H9 (cell line): ENCODE measurements around the gene ANKRD11. TPM values are rescaled to one million over a fixed set of nuclear protein-coding genes. Genes with fewer than 3 reads are reported as not detected.

Source experiments
- DNase-seq: peaks from one replicate; pipeline ENCODE4 v3.0.0-alpha.2; 2017
- H2AFZ ChIP-seq: one replicate; pipeline ENCODE4 v1.6.1; 2013; ENCODE audit warnings: mild to moderate bottlenecking, low read length, control low read depth, moderate library complexity
- H2AK5ac ChIP-seq: 2 replicates; pipeline ENCODE4 v1.6.1; 2013; ENCODE audit warnings: low read length, control low read depth, mixed read lengths; ENCODE audit not compliant: insufficient read length
- H2BK120ac ChIP-seq: one replicate; pipeline ENCODE4 v1.6.1; 2013; ENCODE audit warnings: low read depth, mild to moderate bottlenecking, low read length, control low read depth, inconsistent platforms; ENCODE audit not compliant: poor library complexity, severe bottlenecking
- H2BK12ac ChIP-seq: 2 replicates; pipeline ENCODE4 v1.6.1; 2013; ENCODE audit warnings: low read length, control low read depth, mixed read lengths, low read depth; ENCODE audit not compliant: insufficient read length
- H2BK15ac ChIP-seq: 2 replicates; pipeline ENCODE4 v1.6.1; 2013; ENCODE audit warnings: low read depth, low read length, control low read depth
- H2BK20ac ChIP-seq: one replicate; pipeline ENCODE4 v1.6.1; 2013; ENCODE audit warnings: low read depth, mild to moderate bottlenecking, low read length, control low read depth, inconsistent platforms; ENCODE audit not compliant: poor library complexity, severe bottlenecking
- H2BK5ac ChIP-seq: 2 replicates; pipeline ENCODE4 v1.6.1; 2013; ENCODE audit warnings: low read length, control low read depth, mixed read lengths; ENCODE audit not compliant: insufficient read length
- H3K14ac ChIP-seq: 2 replicates; pipeline ENCODE4 v1.6.1; 2013; ENCODE audit warnings: low read length, control low read depth; ENCODE audit not compliant: insufficient read depth
- H3K18ac ChIP-seq: 2 replicates; pipeline ENCODE4 v1.6.1; 2013; ENCODE audit warnings: low read depth, mild to moderate bottlenecking, mixed read lengths, low read length, control low read depth; ENCODE audit not compliant: insufficient read length
- H3K23ac ChIP-seq: 2 replicates; pipeline ENCODE4 v1.6.1; 2013; ENCODE audit warnings: low read length, control low read depth, mixed read lengths, low read depth; ENCODE audit not compliant: insufficient read length
- H3K23me2 ChIP-seq: 2 replicates; pipeline ENCODE4 v1.6.1; 2013; ENCODE audit warnings: low read depth, mild to moderate bottlenecking, mixed read lengths, low read length, control low read depth; ENCODE audit not compliant: insufficient read length, poor library complexity, severe bottlenecking
- H3K27ac ChIP-seq: 2 replicates; pipeline ENCODE4 v1.5.1; 2013; ENCODE audit warnings: low read length, control low read depth, mixed read lengths, low read depth; ENCODE audit not compliant: insufficient read length
- H3K27me3 ChIP-seq: 2 replicates; pipeline ENCODE4 v1.6.1; 2013; ENCODE audit warnings: low read length, control low read depth, inconsistent platforms; ENCODE audit not compliant: insufficient read depth
- H3K4ac ChIP-seq: 2 replicates; pipeline ENCODE4 v1.6.1; 2013; ENCODE audit warnings: low read depth, mild to moderate bottlenecking, control low read depth, inconsistent platforms, low read length, moderate library complexity
- H3K4me1 ChIP-seq: 2 replicates; pipeline ENCODE4 v1.6.1; 2013; ENCODE audit warnings: low read length, control low read depth, inconsistent platforms; ENCODE audit not compliant: insufficient read depth
- H3K4me2 ChIP-seq: 2 replicates; pipeline ENCODE4 v1.6.1; 2013; ENCODE audit warnings: low read length, control low read depth, mixed read lengths; ENCODE audit not compliant: insufficient read length, insufficient read depth
- H3K56ac ChIP-seq: 2 replicates; pipeline ENCODE4 v1.6.1; 2013; ENCODE audit warnings: low read depth, mild to moderate bottlenecking, mixed read lengths, low read length, control low read depth; ENCODE audit not compliant: insufficient read length
- H3K79me1 ChIP-seq: 2 replicates; pipeline ENCODE4 v1.6.1; 2013; ENCODE audit warnings: low read depth, mild to moderate bottlenecking, moderate library complexity, low read length, control low read depth, inconsistent platforms; ENCODE audit not compliant: insufficient read depth, poor library complexity, severe bottlenecking
- H3K79me2 ChIP-seq: 2 replicates; pipeline ENCODE4 v1.6.1; 2013; ENCODE audit warnings: low read length, control low read depth, inconsistent platforms; ENCODE audit not compliant: insufficient read depth
- H3K9ac ChIP-seq: 2 replicates; pipeline ENCODE4 v1.6.1; 2013; ENCODE audit warnings: low read length, control low read depth, mixed read lengths; ENCODE audit not compliant: insufficient read length; ENCODE audit errors: extremely low read depth
- H3K9me3 ChIP-seq: one replicate; pipeline ENCODE4 v1.6.1; 2013; ENCODE audit warnings: low read depth, low read length, inconsistent platforms; ENCODE audit not compliant: control insufficient read depth
- H3T11ph ChIP-seq: one replicate; pipeline ENCODE4 v1.6.1; 2013; ENCODE audit warnings: mild to moderate bottlenecking, low read length, control low read depth, inconsistent platforms
- H4K20me1 ChIP-seq: one replicate; pipeline ENCODE4 v1.6.1; 2013; ENCODE audit not compliant: control insufficient read depth, insufficient read length, insufficient read depth
- H4K5ac ChIP-seq: 2 replicates; pipeline ENCODE4 v1.6.1; 2013; ENCODE audit warnings: low read depth, mild to moderate bottlenecking, mixed read lengths, low read length, control low read depth; ENCODE audit not compliant: insufficient read length
- H4K8ac ChIP-seq: replicated peaks from 2 replicates; pipeline ENCODE4 v1.6.1; 2013; ENCODE audit warnings: low read length, control low read depth, mixed read lengths, low read depth; ENCODE audit not compliant: insufficient read length
- H4K91ac ChIP-seq: 2 replicates; pipeline ENCODE4 v1.6.1; 2013; ENCODE audit warnings: low read depth, mild to moderate bottlenecking, moderate library complexity, mixed read lengths, low read length, control low read depth; ENCODE audit not compliant: insufficient read length
- H3K27ac Mint-ChIP-seq, 3 experiments: 2 replicates in 2 of 3; 3 replicates in 1 of 3; pipeline ENCODE4 v1.8.0; 2020 to 2021; ENCODE audit warnings: mixed read lengths in 3 of 3, mild to moderate bottlenecking in 1 of 3, moderate library complexity in 1 of 3
- H3K27me3 Mint-ChIP-seq: 2 replicates; pipeline ENCODE4 v1.8.0; 2021; ENCODE audit warnings: low read depth, mild to moderate bottlenecking, moderate library complexity, mixed read lengths
- H3K36me3 Mint-ChIP-seq, 3 experiments: 2 replicates in 2 of 3; 3 replicates in 1 of 3; pipeline ENCODE4 v1.8.0; 2020 to 2021; ENCODE audit warnings: low read depth in 3 of 3, mixed read lengths in 3 of 3; ENCODE audit not compliant: insufficient read depth in 1 of 3
- H3K4me1 Mint-ChIP-seq, 2 experiments: 2 replicates each; pipeline ENCODE4 v1.8.0; 2020; ENCODE audit warnings: mixed read lengths in 2 of 2
- H3K4me3 Mint-ChIP-seq, 2 experiments: 2 replicates in 1 of 2; 3 replicates in 1 of 2; pipeline ENCODE4 v1.8.0; 2020 to 2021; ENCODE audit warnings: mild to moderate bottlenecking in 2 of 2, mixed read lengths in 2 of 2, moderate library complexity in 1 of 2
- H3K9me3 Mint-ChIP-seq, 2 experiments: 2 replicates in 1 of 2; 3 replicates in 1 of 2; pipeline ENCODE4 v1.8.0; 2020; ENCODE audit warnings: mild to moderate bottlenecking in 2 of 2, mixed read lengths in 2 of 2, moderate library complexity in 1 of 2
- CTCF ChIP-seq: fragments of 200-600 bp; sonication (generic); conservative IDR thresholded peaks from 3 replicates; pipeline ENCODE4 v1.8.0; 2021; ENCODE audit warnings: antibody characterized with exemption, mild to moderate bottlenecking
- WGBS: extraction: QIAGEN DNeasy Blood & Tissue Kit; methylation state at CpG from one replicate; pipeline ENCODE4 v1.1.7; 2013; ENCODE audit warnings: missing lambda C conversion rate, low lambda C conversion rate, mixed read lengths; ENCODE audit not compliant: insufficient read length; ENCODE audit errors: extremely low coverage; 5-methylcytosine and 5-hydroxymethylcytosine counted together
- total RNA-seq: library from RNA; stranded (reverse); gene quantifications from 2 replicates; pipeline ENCODE4 v1.2.1, GENCODE V29; 2021

The ANKRD11 gene
- total RNA-seq, 1 experiment from 2014 or later, result 181 TPM

DNA sequence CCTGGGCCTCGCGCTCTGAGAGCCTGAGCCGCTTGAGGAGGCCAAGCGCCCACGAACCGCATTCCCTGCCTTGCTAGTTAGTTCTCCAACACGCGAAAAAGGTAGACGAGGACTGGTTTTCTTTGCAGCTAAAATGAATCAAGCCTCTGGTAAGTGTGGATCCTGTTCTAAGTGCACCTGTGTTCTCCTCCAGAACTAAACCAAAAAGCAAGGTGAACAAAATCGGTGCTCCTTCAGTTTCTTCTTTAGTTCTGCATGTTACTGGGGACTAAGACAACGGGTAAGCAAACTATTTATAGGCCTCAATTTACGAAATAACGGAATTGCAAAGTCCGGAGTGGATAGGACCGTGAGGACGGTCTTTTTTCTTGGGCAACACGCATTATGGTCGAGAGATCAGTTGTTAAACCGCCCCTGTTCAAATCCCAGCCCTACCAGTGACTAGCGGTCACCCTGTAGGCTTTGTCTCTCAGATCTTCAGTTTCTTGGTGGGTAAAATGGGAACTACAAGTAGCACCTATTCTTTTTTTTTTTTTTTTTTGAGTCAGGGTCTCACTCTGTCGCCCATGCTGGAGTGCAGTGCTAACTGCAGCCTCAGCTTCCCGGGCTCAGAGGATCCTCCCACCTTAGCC, 993 bp upstream of the ANKRD11 start:
- H3K4me3 Mint-ChIP-seq, result peak overlapping the region; percentile 83 to 95
- H2BK5ac ChIP-seq, result no peak overlapping the region
- H3K27ac Mint-ChIP-seq, result peak overlapping the region; percentile 6 to 90 (median 88); a peak in 6 of 7 replicates
- H3K18ac ChIP-seq, result no peak overlapping the region
- peaks cover 27 to 29% of the 10 kb centered on the region in 2 experiments for H3K4me1 Mint-ChIP-seq
- H3K4me1 ChIP-seq, result peaks cover 3% of the 10 kb centered on the region; the same call in 1 of the 2 replicates
- peaks cover 28% of the 10 kb centered on the region for H3K79me2 ChIP-seq
- no peaks in the 10 kb centered on the region for H3K9me3 ChIP-seq
- H3K23me2 ChIP-seq, result peaks cover 8% of the 10 kb centered on the region
- no peaks in the 10 kb centered on the region for H3K27me3 Mint-ChIP-seq
- H2BK15ac ChIP-seq, result no peak overlapping the region
- H3K23ac ChIP-seq, result no peak overlapping the region
- DNase-seq, result no peak
- peaks cover 3% of the 10 kb centered on the region for H3K79me1 ChIP-seq
- H3K56ac ChIP-seq, result no peak overlapping the region
- H2AK5ac ChIP-seq, result no peak overlapping the region
- H3K36me3 Mint-ChIP-seq, result peaks cover 0 to 7% (median 6%) of the 10 kb centered on the region in 3 experiments; a peak in 6 of 7 replicates
- no peak overlapping the region for H2BK120ac ChIP-seq
- H4K91ac ChIP-seq, result no peak overlapping the region
- H2AFZ ChIP-seq, result no peak overlapping the region
- H4K5ac ChIP-seq, result no peak overlapping the region
- H3K9me3 Mint-ChIP-seq, result peaks cover 0 to 4% of the 10 kb centered on the region in 2 experiments; a peak in 1 of 5 replicates
- H4K20me1 ChIP-seq, result no peaks in the 10 kb centered on the region
- H3K4me2 ChIP-seq, result peak overlapping the region; percentile 100
- no peak overlapping the region for H2BK20ac ChIP-seq
- no peak overlapping the region for H3T11ph ChIP-seq
- WGBS, result no CpG with 5 or more reads among the region's 22 CpGs
- H3K4ac ChIP-seq, result no peak overlapping the region
- no peak overlapping the region; the same call in 1 of the 2 replicates for H3K14ac ChIP-seq
- H3K27me3 ChIP-seq, result no peaks in the 10 kb centered on the region
- peak overlapping the region; percentile 62 for H3K9ac ChIP-seq
- H4K8ac ChIP-seq, result no peak overlapping the region
- TF ChIP-seq CTCF, result peak; percentile 41; the same call in 1 of the 3 replicates
- H2BK12ac ChIP-seq, result no peak overlapping the region
- H3K27ac ChIP-seq, result no peak overlapping the region
